H1 (cell line): ENCODE data around the gene BABAM2. TPM values are rescaled to one million over a fixed set of nuclear protein-coding genes. Genes with fewer than 3 reads are reported as not detected.

ENCODE experiments used
- ASH2L ChIP-seq: fragments of 200-600, 300-600 bp; sonication (generic); IDR thresholded peaks from one replicate; pipeline ENCODE4 v1.7.1; 2017; ENCODE audit warnings: low read length
- CHD1 ChIP-seq: IDR thresholded peaks from 2 replicates; pipeline ENCODE4 v1.6.1; 2012; ENCODE audit warnings: low read depth, low read length, improper control_type of control experiment
- CHD7 ChIP-seq: fragments of 300-600 bp; sonication (generic); IDR thresholded peaks from 2 replicates; pipeline ENCODE4 v1.7.1; 2012; ENCODE audit warnings: low read length, moderate library complexity, mild to moderate bottlenecking, inconsistent platforms; ENCODE audit not compliant: insufficient replicate concordance
- EGR1 ChIP-seq: IDR thresholded peaks from 2 replicates; pipeline ENCODE4 v1.6.1; 2011; ENCODE audit warnings: low read depth, low read length, borderline replicate concordance
- KDM4A ChIP-seq: IDR thresholded peaks from one replicate; pipeline ENCODE4 v1.7.1; 2012; ENCODE audit warnings: low read depth, mild to moderate bottlenecking, moderate library complexity, low read length, inconsistent platforms; ENCODE audit not compliant: severe bottlenecking
- NRF1 ChIP-seq: IDR thresholded peaks from 2 replicates; pipeline ENCODE4 v1.6.1; 2011; ENCODE audit warnings: mild to moderate bottlenecking, low read depth, low read length, improper control_type of control experiment
- RBBP5 ChIP-seq: IDR thresholded peaks from 2 replicates; pipeline ENCODE4 v1.7.1; 2012; ENCODE audit warnings: low read depth, mild to moderate bottlenecking, inconsistent platforms, low read length, moderate library complexity, borderline replicate concordance
- RXRA ChIP-seq: IDR thresholded peaks from 2 replicates; pipeline ENCODE4 v1.6.1; 2011; ENCODE audit warnings: low read depth, mild to moderate bottlenecking, low read length, moderate library complexity; ENCODE audit not compliant: insufficient read depth
- SIN3A ChIP-seq, 2 experiments: IDR thresholded peaks in 1 of 2; conservative IDR thresholded peaks in 1 of 2; 2 replicates each; pipeline ENCODE4 v1.6.1; 2011 to 2012; ENCODE audit warnings: low read length in 2 of 2, improper control_type of control experiment in 1 of 2, low read depth in 1 of 2, mild to moderate bottlenecking in 1 of 2
- SP1 ChIP-seq: IDR thresholded peaks from 2 replicates; pipeline ENCODE4 v1.6.1; 2011; ENCODE audit warnings: low read depth, low read length
- SP2 ChIP-seq: IDR thresholded peaks from 2 replicates; pipeline ENCODE4 v1.6.1; 2012; ENCODE audit warnings: mild to moderate bottlenecking, low read length, inconsistent platforms
- SRF ChIP-seq: IDR thresholded peaks from 2 replicates; pipeline ENCODE4 v1.6.1; 2011; ENCODE audit warnings: mild to moderate bottlenecking, low read depth, low read length, moderate library complexity
- TAF7 ChIP-seq: optimal IDR thresholded peaks from 2 replicates; pipeline ENCODE3; 2011; ENCODE audit warnings: low read depth, mild to moderate bottlenecking, inconsistent platforms, low read length, moderate library complexity, borderline replicate concordance
- polyA plus RNA-seq, 7 experiments: library from polyadenylated mRNA; depleted of rRNA in 3 of 7; stranded (reverse) in 5 of 7; unstranded in 2 of 7; fragments of >200 nt in 5 of 7; fragments of 200-250 nt in 2 of 7; gene quantifications; 1 replicate in 5 of 7; 2 replicates in 1 of 7; 4 replicates in 1 of 7; pipeline versions ENCODE4 v1.2.1 to v1.2.3, GENCODE V29; 2011 to 2013; ENCODE audit warnings: missing spikeins in 2 of 7, mixed read lengths in 2 of 7
- total RNA-seq: library from RNA; stranded (reverse); fragmentation: NEBNext Ultra II Directional; extraction: Animal tissue kit (Norgen Biotek cat#: 25700); gene quantifications from 2 replicates; pipeline ENCODE4 v1.2.1, GENCODE V29; 2021

Gene BABAM2
- total and polyA plus RNA-seq, 2 of the 8 experiments (the other 6 are each of a cell fraction or from before 2014, with no cell fraction given), result 15.8 to 20.9 TPM

GRCh38 chr2:28148000-28148399 lies 257.5 kb downstream of the BABAM2 start (continued):
- TF ChIP-seq CHD7, result no peak
- TF ChIP-seq SRF, result no peak
- TF ChIP-seq KDM4A, result no peak
- TF ChIP-seq SP2, result no peak
- TF ChIP-seq EGR1, result no peak
- no peak for TF ChIP-seq SP1
- no peak for TF ChIP-seq TAF7
- TF ChIP-seq RBBP5, result no peak
- no peak for TF ChIP-seq RXRA
- no peak for TF ChIP-seq CHD1
- no peak for TF ChIP-seq NRF1
- no peak for TF ChIP-seq SIN3A (conservative IDR thresholded peaks at IDR 0.05 in 1 of 2, IDR thresholded peaks at IDR 0.05 in 1 of 2; ENCODE audit: low read depth in 1 of 2, low read length in 2 of 2)
- TF ChIP-seq ASH2L, result no peak
